ENCODE data around the gene BAHD1.

GRCh38 chr15:40479024-40479423, 38.3 kb downstream of the BAHD1 start:
- TF ChIP-seq CTCF (IDR thresholded peaks at IDR 0.05) (no peak), POLR2A (IDR thresholded peaks at IDR 0.05) (no peak)

All from ovary (tissue), 3 donors.